OCI-LY1 (cell line): ENCODE data around the gene NCAPD3.
"Not testable (repeated sequence)": the region's sequence is repeated elsewhere in the genome, so short reads cannot be mapped to it uniquely, and the experiment has no call there.

ENCODE experiments used
- H2AFZ ChIP-seq: fragments of 200-600 bp; sonication (generic), shearing (Covaris generic); 2 replicates; pipeline ENCODE4 v1.6.0; 2014; ENCODE audit warnings: antibody characterized with exemption, mild to moderate bottlenecking, low read length
- H3F3A ChIP-seq: fragments of 200-600 bp; sonication (generic), shearing (Covaris generic); 2 replicates; pipeline ENCODE4 v1.6.0; 2014; ENCODE audit warnings: mild to moderate bottlenecking, antibody characterized with exemption, low read length, moderate library complexity; ENCODE audit not compliant: insufficient read depth
- H3K27ac ChIP-seq: fragments of 200-600 bp; sonication (generic); 2 replicates; pipeline ENCODE4 v1.5.1; 2014; ENCODE audit warnings: low read length, mixed run types, mild to moderate bottlenecking, low read depth; ENCODE audit not compliant: poor library complexity, severe bottlenecking
- H3K27me3 ChIP-seq: fragments of 200-600 bp; sonication (generic); 2 replicates; pipeline ENCODE4 v1.6.0; 2014; ENCODE audit warnings: antibody characterized with exemption, mild to moderate bottlenecking, low read length, moderate library complexity; ENCODE audit not compliant: insufficient read depth
- H3K36me3 ChIP-seq: fragments of 200-600 bp; sonication (generic); 2 replicates; pipeline ENCODE4 v1.6.1; 2014; ENCODE audit warnings: mild to moderate bottlenecking, antibody characterized with exemption, low read length, moderate library complexity, mixed read lengths; ENCODE audit not compliant: insufficient read depth
- H3K4me1 ChIP-seq: fragments of 200-600 bp; sonication (generic); 2 replicates; pipeline ENCODE4 v1.5.1; 2014; ENCODE audit warnings: mild to moderate bottlenecking, low read length, moderate library complexity; ENCODE audit not compliant: insufficient read depth, severe bottlenecking
- H3K4me2 ChIP-seq: fragments of 200-600 bp; sonication (generic), shearing (Covaris generic); 2 replicates; pipeline ENCODE4 v1.6.1; 2014; ENCODE audit warnings: low read length
- H3K4me3 ChIP-seq: fragments of 200-600 bp; sonication (generic); 2 replicates; pipeline ENCODE4 v1.5.1; 2014; ENCODE audit warnings: low read length, low read depth, mild to moderate bottlenecking, mixed read lengths; ENCODE audit not compliant: poor library complexity, severe bottlenecking
- H3K79me2 ChIP-seq: fragments of 200-600 bp; shearing (Covaris generic); 2 replicates; pipeline ENCODE4 v1.6.1; 2016; ENCODE audit warnings: mixed run types, low read length, mixed read lengths; ENCODE audit not compliant: insufficient read depth
- H3K9ac ChIP-seq: fragments of 200-600 bp; sonication (generic), shearing (Covaris generic); 2 replicates; pipeline ENCODE4 v1.6.1; 2014; ENCODE audit warnings: mild to moderate bottlenecking, low read length, mixed read lengths
- H3K9me2 ChIP-seq: fragments of 200-600 bp; sonication (generic), shearing (Covaris generic); 2 replicates; pipeline ENCODE4 v1.6.1; 2014; ENCODE audit warnings: low read depth, mild to moderate bottlenecking, low read length, mixed read lengths
- H3K9me3 ChIP-seq: fragments of 200-600 bp; shearing (Covaris generic); 2 replicates; pipeline ENCODE4 v1.6.1; 2014; ENCODE audit warnings: low read length, mixed read lengths
- H4K20me1 ChIP-seq: fragments of 200-600 bp; sonication (generic), shearing (Covaris generic); 2 replicates; pipeline ENCODE4 v1.6.0; 2016; ENCODE audit warnings: mild to moderate bottlenecking, low read length; ENCODE audit not compliant: insufficient read depth
- CTCF ChIP-seq: fragments of 200-600 bp; sonication (generic), shearing (Covaris generic); IDR thresholded peaks from 2 replicates; pipeline ENCODE4 v1.5.1; 2017; ENCODE audit warnings: mild to moderate bottlenecking, antibody characterized with exemption, low read length, moderate library complexity, mixed read lengths
- EZH2 ChIP-seq: fragments of 200-600 bp; sonication (generic), shearing (Covaris generic); IDR thresholded peaks from 2 replicates; pipeline ENCODE4 v1.8.0; 2017; ENCODE audit warnings: borderline replicate concordance, mixed run types, mild to moderate bottlenecking, antibody characterized with exemption, low read length, moderate library complexity, mixed read lengths

The NCAPD3 gene

GRCh38 chr11:134257101-134257500 is 33.3 kb upstream of the NCAPD3 start:
- Histone ChIP-seq H3K36me3 (0 out of 2 replicates have a peak, but pooled peaks cover 15% of the 10 kb centered on the region), H3K27ac (no peak overlapping the region), H3K9ac (no peak overlapping the region), H2AFZ (no peak overlapping the region), H3K4me1 (peaks cover 17% of the 10 kb centered on the region), H3K4me2 (no peak overlapping the region), H3K9me2 (no peaks in the 10 kb centered on the region), H4K20me1 (no peaks in the 10 kb centered on the region), H3F3A (no peaks in the 10 kb centered on the region), H3K79me2 (no peaks in the 10 kb centered on the region), H3K4me3 (no peak overlapping the region), H3K9me3 (no peaks in the 10 kb centered on the region), H3K27me3 (no peaks in the 10 kb centered on the region)
- TF ChIP-seq CTCF (no peak), EZH2 (no peak)

- not testable (repeated sequence) for H3K4me2 ChIP-seq, H3K9me3 ChIP-seq
Measured at GRCh38 chr11:134255184-134255561, 31.4 kb upstream of the NCAPD3 start.

GRCh38 chr11:134254433-134255183 is 30.8 kb upstream of the NCAPD3 start:
- Histone ChIP-seq H3K27ac (no peak overlapping the region), H3K79me2 (no peaks in the 10 kb centered on the region), H3F3A (no peaks in the 10 kb centered on the region), H3K4me2 (peak overlapping the region; percentile 85), H3K4me3 (peak overlapping the region; percentile 71), H3K4me1 (peaks cover 18% of the 10 kb centered on the region), H3K9ac (peak overlapping the region; percentile 71), H2AFZ (no peak overlapping the region), H4K20me1 (no peaks in the 10 kb centered on the region), H3K36me3 (peaks cover 20% of the 10 kb centered on the region), H3K9me3 (no peaks in the 10 kb centered on the region), H3K27me3 (no peaks in the 10 kb centered on the region), H3K9me2 (no peaks in the 10 kb centered on the region)
- TF ChIP-seq EZH2 (no peak), CTCF (no peak)

More at GRCh38 chr11:134255184-134255561, 31.4 kb upstream of the NCAPD3 start:
- H3K4me3 ChIP-seq, H3K27me3 ChIP-seq, H3K9ac ChIP-seq, H4K20me1 ChIP-seq, H2AFZ ChIP-seq, H3F3A ChIP-seq, H3K27ac ChIP-seq, H3K79me2 ChIP-seq, H3K9me2 ChIP-seq: not testable (repeated sequence)
- H3K36me3 ChIP-seq, result peaks cover 17% of the 10 kb centered on the region
- peaks cover 18% of the 10 kb centered on the region for H3K4me1 ChIP-seq
